ENCODE data around the gene GIT2.

The GIT2 gene

GRCh38 chr12:109885616-109886015 is 110.6 kb downstream of the GIT2 start:
- H3K27me3 ChIP-seq (replicated peaks): no peaks in the 10 kb centered on the region

GRCh38 chr12:109883461-109883860 is 112.7 kb downstream of the GIT2 start:
- in situ Hi-C loops (cut with HindIII; ENCODE audit: low pct_ligation_motif_present, low sequenced_read_pairs): no loop called here
- no peak for DNase-seq
- no peak overlapping the region for H3K4me3 ChIP-seq (ENCODE audit: low read depth, low read length)
- TF ChIP-seq, protein P1, sequence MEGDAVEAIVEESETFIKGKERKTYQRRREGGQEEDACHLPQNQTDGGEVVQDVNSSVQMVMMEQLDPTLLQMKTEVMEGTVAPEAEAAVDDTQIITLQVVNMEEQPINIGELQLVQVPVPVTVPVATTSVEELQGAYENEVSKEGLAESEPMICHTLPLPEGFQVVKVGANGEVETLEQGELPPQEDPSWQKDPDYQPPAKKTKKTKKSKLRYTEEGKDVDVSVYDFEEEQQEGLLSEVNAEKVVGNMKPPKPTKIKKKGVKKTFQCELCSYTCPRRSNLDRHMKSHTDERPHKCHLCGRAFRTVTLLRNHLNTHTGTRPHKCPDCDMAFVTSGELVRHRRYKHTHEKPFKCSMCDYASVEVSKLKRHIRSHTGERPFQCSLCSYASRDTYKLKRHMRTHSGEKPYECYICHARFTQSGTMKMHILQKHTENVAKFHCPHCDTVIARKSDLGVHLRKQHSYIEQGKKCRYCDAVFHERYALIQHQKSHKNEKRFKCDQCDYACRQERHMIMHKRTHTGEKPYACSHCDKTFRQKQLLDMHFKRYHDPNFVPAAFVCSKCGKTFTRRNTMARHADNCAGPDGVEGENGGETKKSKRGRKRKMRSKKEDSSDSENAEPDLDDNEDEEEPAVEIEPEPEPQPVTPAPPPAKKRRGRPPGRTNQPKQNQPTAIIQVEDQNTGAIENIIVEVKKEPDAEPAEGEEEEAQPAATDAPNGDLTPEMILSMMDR (IDR thresholded peaks at IDR 0.05; ENCODE audit: low read depth, low read length, missing control alignments): no peak
- H3K36me3 ChIP-seq (replicated peaks): no peaks in the 10 kb centered on the region
- no peak overlapping the region for H3K27ac ChIP-seq
- no peaks in the 10 kb centered on the region for H3K27me3 ChIP-seq (replicated peaks)

More at GRCh38 chr12:109885616-109886015, 110.6 kb downstream of the GIT2 start:
- Histone ChIP-seq H3K27ac (no peak overlapping the region), H3K36me3 (replicated peaks) (no peaks in the 10 kb centered on the region), H3K4me3 (ENCODE audit: low read depth, low read length) (no peak overlapping the region)
- TF ChIP-seq, protein P1 (IDR thresholded peaks at IDR 0.05; ENCODE audit: low read depth, low read length, missing control alignments): no peak
- in situ Hi-C loops (cut with HindIII; ENCODE audit: low pct_ligation_motif_present, low sequenced_read_pairs): no loop called here
- no peak for DNase-seq

GRCh38 chr12:109881752-109882151 is 114.4 kb downstream of the GIT2 start:
- in situ Hi-C loops (cut with HindIII; ENCODE audit: low pct_ligation_motif_present, low sequenced_read_pairs): no loop called here
- TF ChIP-seq, protein P1 (IDR thresholded peaks at IDR 0.05; ENCODE audit: low read depth, low read length, missing control alignments): no peak
- no peak for DNase-seq
- Histone ChIP-seq H3K27me3 (replicated peaks) (no peaks in the 10 kb centered on the region), H3K4me3 (ENCODE audit: low read depth, low read length) (no peak overlapping the region), H3K27ac (no peak overlapping the region), H3K36me3 (replicated peaks) (no peaks in the 10 kb centered on the region)

DNA sequence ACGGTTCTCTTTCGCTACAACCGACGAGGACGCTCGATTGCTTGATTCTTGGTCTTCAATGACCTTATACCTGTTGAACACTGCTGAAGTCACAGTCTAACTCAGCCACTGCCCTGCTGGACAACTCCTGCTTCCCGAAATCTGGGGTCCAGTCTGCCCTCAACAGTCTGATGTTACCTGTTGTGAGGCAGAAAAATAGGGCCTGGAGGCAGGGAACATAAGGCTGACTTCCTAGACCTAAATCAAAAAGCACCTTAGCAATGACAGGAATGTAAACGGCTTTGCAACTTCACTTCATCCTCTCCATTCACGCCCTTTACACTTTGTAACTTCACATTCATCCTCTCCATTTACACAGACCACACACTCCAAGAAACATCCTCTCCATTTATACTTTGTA is 115.2 kb downstream of the GIT2 start:
- Histone ChIP-seq H3K27me3 (replicated peaks) (no peaks in the 10 kb centered on the region), H3K36me3 (replicated peaks) (no peaks in the 10 kb centered on the region), H3K4me3 (ENCODE audit: low read depth, low read length) (peak overlapping the region; percentile 66), H3K27ac (no peak overlapping the region)
- TF ChIP-seq, protein P1 (IDR thresholded peaks at IDR 0.05; ENCODE audit: low read depth, low read length, missing control alignments): no peak
- DNase-seq: no peak
- in situ Hi-C loops (cut with HindIII; ENCODE audit: low pct_ligation_motif_present, low sequenced_read_pairs): no loop called here

DNA sequence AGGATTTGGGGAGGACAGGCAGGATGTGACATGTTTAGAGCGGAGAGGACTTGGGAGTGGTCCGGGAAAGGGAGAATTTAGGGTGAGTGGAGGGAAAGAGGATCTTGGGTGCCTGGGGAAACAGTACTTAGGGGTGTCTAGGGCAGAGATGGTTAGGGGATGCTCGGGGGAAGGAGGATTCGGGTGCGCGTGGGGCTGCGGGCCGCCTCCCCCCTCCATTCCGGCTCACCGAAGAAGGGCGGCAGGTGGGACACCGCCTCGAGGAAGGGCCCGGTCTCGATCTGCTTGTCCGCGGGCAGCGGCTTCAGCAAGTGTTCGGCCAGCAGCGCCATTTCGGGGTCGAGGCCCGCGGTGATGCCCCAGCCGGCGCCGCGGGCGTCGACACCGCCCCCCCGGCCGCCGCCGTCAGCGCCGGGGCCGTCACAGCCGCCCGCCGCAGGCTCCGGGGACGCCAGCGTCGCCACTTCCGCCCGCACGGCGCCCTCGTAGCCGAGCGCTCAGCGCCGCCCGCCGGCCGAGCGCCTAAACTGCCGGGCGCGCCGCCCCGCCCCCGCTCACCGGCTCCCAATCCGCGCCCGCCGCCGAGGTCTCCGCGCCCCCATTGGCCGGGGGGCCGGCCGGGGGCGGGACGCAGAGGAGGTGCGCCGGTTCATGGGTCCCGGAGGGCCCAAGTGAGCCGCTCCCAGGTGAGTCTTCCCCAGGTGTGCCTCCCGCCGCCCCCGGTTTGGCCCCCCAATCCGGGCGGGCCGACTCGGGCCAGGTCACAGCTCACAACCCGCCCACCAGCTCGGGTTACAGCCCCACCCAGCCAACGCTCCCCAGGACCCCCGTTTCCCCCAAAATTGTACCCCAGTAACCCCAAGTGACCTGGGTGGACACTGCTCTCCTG is 115.9 kb downstream of the GIT2 start, which contains the start of gene GLTP:
Gene GLTP, minus strand, starts transcription at position 499 of the 889 bp plus-strand sequence. Its CDS starts 167 bp downstream, at position 332.
- H3K36me3 ChIP-seq (replicated peaks): no peaks in the 10 kb centered on the region
- in situ Hi-C loops (cut with HindIII; ENCODE audit: low pct_ligation_motif_present, low sequenced_read_pairs): no loop called here
- peak within 1 kb of the TSS; percentile 80 for H3K4me3 ChIP-seq (ENCODE audit: low read depth, low read length)
- DNase-seq: no peak
- no peaks in the 10 kb centered on the region for H3K27me3 ChIP-seq (replicated peaks)
- TF ChIP-seq, protein P1 (IDR thresholded peaks at IDR 0.05; ENCODE audit: low read depth, low read length, missing control alignments): peak; percentile 28
- H3K27ac ChIP-seq: peak within 1 kb of the TSS; percentile 33
